Stimulated activated CD8-positive, alpha-beta memory T cell treated with anti-CD3 and anti-CD28 coated beads, Interleukin-4, amount 100 ng/mL, for 1 hour (primary cell): Measurements from ENCODE around the gene ZNF648.
"Not testable (repeated sequence)": the region's sequence is repeated elsewhere in the genome, so short reads cannot be mapped to it uniquely, and the experiment has no call there.

Experiments
- DNase-seq, 2 donors: peaks; one replicate each; pipeline ENCODE4 v3.0.0-alpha.2; 2020; ENCODE audit warnings: low read depth in 2 of 2, low spot score in 1 of 2

Gene ZNF648

DNA sequence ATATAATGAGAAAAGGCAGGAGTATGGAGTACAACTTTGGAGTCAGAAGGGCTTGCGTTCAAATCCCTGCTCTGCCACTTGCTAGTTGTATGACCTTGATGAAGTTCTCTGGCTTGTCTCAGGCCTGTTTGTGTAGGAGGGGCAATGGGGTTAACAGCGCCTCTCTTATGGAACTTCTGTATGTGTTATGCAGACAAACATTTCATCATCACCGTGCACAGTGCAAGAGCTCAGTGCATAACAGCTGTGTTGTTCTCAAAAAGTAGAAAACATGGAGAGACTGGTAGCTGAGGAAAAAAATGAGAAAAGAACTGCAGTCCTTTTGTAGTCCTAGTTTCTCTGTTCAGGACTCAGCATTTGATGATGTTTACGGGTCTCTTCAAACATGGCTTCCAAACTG is 10.4 kb upstream of the ZNF648 start:
- no peak for DNase-seq

DNA sequence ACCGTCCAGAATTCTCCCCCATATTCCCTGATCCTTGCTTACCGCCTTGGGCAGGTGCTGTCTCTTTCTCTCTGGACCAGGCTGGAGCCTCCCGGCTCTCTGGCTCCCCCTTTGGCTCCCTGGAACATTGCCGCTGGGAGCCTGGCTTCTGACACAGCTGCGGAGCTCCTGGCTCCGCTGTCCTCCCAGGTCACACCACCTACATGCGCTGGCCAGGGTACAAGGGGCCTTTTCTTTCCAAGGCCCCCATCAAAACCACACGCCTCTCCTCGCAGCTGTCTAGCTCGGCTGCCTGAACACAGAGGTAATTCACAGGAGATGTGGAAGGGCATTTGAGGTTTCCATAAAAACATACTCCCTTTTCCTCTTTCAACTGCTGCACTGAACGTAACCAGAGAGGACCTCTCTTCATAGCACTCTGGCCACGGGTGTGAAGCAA is 7.5 kb upstream of the ZNF648 start:
- DNase-seq: no peak

GRCh38 chr1:182066934-182067333 is 5.4 kb upstream of the ZNF648 start:
- DNase-seq: no peak

DNA sequence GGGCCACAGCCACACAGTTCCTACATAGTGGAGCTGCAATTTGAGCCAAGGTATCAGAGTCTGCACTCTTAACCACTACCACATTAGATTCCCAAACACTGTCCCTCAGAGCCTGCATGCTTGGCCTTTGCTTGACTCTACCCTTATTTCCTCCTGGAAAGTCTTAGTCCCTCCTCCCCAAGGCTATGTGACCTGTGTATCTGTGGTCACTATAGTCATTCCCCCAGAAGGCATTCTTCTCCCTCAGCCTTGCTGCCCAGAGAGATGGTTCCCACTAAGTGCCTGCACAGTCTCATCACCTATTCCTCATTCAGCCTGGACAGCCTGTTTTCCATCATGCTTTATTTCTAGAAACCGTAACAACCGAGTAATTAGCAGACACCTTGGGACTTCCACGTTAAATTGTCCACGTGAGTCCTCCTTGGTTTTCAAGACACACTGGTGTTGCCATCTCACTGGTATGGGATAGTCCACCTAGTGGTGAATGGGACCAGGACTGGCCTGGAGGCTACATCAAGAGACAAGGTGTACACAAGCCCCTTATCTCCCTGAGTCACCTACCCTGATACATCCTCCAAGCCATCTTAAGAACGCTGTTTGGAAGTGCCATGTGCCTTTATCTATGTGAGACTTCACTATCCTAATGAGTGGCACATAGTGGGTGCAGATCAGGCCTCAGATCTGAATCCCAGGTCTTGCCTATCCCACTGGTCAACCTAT is 3.8 kb upstream of the ZNF648 start:
- no peak for DNase-seq

DNA sequence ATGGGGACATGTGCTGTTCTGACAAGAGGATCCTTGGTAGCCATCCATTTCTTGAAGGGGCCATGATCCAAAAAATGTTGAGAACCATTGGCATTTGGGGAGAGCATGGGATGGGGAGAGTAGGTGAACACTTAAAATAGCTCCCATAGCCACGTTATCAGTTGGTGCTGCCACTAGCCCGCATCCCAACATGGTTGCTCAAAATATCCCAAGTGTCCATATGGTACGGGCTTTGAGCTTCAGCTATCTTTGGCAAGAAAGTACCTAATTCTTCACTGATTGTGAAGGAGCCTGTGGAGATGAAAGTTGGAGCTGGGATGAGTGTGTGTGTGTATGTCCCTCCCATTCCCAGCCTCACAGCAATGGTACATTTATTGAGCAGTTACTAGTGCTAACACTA is 3.1 kb upstream of the ZNF648 start:
- DNase-seq: no peak

GRCh38 chr1:182062223-182062622 is 711 bp upstream of the ZNF648 start:
- no peak for DNase-seq

GRCh38 chr1:182060877-182061276 is 635 bp downstream of the ZNF648 start:
- DNase-seq: no peak

DNA sequence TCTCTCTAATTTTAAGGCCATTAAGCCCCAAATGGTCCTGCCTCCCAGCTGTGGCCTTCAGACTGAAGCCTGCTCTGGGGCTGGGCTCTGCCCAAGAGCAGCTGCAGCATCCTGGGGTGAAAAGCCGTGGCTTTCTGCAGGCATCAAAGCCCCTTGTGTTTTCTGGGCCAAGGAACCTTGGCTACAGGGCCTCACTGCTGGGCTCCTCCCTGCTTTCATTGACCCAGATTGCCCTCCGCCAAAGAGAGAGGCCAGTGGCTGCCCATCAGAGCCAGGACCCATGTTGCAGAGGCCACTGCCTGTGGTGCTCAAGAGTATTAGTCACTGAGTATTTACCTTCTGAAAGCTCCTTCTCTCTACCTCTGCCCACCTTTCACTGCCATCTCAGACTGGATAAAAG is 1.6 kb downstream of the ZNF648 start:
- no peak for DNase-seq

GRCh38 chr1:182056601-182057366 is 4.7 kb downstream of the ZNF648 start:
- DNase-seq: no peak

DNA sequence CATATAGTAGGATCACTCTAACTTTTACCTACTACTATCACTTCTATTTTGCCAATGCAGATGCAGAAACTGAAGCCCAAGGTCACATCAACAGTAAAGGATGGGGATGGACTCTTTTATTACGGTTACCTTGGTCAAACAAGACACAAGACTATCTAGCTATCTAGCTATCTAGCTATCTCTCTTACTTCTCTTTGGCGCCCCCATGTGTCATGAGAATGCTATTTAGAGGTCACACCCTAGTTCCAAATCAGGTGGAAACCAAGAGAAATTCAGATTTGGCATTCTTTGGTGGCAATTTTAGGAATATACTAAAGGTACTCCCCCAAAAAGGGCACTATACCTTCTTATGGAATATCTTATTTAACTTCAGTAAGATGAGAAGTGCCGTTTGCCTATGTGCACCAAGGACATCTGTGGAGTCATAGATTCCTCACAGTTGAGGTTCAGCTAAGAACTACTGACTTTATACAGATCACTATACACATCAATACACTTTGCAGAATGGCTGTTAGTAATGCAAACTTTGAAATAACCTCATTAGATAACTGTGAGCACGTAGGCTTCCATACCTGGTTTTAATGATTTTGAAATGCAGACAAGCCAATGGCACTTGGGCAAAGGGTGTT is 6.7 kb downstream of the ZNF648 start:
- no peak for DNase-seq

DNA sequence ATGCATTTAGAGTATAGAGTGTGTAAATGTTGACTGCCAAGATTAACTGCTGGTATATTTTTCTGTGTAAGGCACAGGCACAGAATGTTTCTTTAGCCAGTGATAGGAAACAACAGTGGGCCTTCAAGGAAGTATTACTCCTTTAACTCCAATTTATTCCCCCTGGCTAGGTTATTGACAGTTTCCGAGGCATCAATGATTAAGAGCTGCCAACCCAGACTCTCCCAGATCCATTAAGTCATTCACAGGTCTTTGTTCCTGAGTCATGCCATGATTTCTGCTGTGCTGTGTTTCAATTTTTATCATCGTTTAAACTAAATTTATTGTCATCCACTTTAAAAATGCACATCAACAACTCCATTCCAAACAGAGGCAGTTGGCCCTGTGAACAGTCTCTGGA is 9.2 kb downstream of the ZNF648 start:
- DNase-seq: no peak

DNA sequence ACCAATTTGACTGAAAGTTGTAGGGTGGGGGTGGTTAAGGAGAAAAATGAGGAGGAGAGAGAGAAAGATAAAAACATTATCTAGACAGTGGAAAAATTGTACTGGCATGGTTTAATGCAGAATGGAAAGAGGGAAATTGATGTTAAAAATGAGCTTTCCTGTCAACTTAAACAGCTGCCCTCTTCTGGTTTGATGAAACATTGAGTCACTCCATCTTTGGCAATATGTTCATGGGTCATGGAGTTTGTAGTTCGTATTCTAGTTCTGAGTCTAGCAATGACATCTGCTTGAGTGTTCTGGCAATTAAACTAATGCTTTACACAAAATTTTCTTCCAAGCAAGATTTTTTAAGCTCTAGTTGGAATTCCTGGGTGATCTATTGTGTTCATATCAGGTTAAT is 9.6 kb downstream of the ZNF648 start:
- DNase-seq: no peak

GRCh38 chr1:182050481-182051448 is 10.7 kb downstream of the ZNF648 start:
- DNase-seq: no peak

DNA sequence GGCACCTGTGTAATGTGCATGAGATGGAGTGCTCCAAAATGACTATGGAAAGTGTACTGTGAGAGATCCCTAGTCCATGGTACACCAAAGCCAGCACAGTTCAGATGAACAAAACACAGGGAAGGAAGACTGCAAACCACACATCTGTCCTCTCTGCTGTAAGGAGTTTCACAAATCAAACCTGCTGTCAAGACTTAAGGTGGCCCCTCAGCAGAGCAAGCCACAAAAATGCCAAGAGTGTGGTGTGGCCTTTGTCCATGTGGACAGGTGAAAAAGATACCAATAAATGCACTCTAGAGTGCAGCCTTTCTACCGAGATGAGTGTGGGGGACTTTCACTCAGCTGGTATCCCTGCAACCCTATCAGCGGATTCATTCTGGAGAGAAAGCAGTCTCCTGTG is 12.9 kb downstream of the ZNF648 start:
- no peak for DNase-seq

- no peak for DNase-seq
Observed at GRCh38 chr1:182046763-182047162, 14.7 kb downstream of the ZNF648 start.

DNA sequence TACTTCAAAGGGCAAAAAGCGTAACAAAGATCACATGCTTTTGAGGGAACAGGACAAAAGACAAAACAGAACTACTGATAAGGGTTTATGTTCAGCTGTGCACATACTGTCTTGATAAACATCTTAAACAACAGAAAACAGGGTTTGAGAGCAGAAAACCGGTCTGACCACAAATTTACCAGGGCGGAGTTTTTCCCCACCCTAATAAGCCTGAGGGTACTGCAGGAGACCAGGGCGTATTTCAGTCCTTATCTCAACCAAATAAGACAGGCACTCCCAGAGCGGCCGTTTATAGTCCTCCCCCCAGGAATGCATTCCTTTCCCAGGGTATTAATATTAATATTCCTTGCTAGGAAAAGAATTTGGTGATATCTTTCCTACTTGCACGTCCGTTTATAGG is 16.0 kb downstream of the ZNF648 start:
- not testable (repeated sequence) for DNase-seq

DNA sequence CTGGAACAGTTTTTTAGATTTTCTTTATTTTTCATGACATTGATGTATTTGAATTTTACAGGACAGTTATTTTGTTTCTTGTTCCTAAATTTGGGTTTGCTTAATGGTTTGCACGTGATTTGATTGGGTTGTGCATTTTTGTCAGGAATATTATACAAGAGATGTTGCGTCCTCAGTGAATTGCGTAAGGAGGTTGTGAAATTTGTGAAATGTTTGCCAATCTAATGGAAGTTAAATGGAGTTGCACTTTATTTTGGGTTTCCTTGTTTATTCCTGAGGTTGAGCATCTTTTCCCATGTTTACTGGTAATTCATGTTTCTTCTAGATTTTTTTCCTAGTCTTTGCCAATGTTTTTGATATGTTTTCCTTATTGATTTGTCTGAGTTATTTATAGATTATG is 19.9 kb downstream of the ZNF648 start:
- no peak for DNase-seq

GRCh38 chr1:182038220-182038619 is 23.3 kb downstream of the ZNF648 start:
- DNase-seq: no peak

DNA sequence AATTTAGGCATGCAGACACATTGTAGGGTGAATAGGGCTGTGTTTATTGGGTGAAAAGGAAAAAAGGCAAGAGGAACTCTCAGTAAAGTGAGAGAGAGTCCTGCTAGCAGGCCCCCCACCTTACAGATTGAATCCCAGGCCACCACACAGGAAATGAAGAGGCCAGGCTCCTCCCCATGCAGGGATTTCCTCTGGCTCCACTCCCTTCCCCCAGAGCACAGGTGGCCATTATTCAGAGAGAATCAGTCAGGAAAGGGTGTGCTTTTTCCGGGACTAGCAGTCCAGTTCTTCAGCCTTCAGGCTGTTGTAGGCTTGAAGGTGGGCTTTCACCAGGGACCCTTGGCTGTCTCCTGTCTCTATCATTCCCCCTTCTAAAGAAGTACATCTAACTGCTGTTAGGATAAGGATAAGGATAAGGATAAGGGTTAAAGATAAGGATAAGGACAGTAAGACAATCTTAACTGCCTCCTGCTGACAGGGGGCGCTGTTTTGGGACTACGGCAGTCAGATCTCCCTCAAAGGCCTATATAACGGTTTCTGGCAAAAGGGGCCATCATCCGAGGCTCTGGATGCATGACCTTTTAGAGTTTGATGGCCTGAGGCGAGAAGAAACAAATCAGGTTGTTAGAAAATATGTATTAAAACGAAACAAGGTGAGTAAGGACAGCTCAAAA is 26.3 kb downstream of the ZNF648 start:
- DNase-seq: no peak

GRCh38 chr1:182032251-182032650 is 29.3 kb downstream of the ZNF648 start:
- DNase-seq: no peak
